ENCODE measurements around the gene GNPNAT1. TPM values are rescaled to one million over a fixed set of nuclear protein-coding genes. Genes with fewer than 3 reads are reported as not detected.

GNPNAT1 gene
- total RNA-seq, 1 donor = 35.5 TPM

DNA sequence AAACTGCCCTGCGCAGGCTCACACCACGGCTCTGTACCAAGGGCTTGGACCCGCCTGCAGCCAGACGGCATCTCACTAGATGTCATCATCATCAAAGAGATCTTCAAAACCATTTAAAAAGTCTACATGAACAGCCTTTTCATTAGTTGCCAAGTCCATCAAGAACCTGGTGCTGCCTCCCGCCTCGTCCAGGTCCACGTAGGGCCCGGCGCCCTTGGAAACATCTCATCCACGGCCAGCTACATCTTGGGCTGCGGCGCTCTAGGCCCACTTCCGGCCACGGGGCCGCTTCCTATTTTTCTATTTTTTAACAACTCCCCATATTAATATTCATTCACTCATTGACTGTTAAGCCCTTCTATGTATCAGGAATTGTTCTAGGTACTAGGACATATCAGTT, 7.4 kb upstream of the GNPNAT1 start:
- Histone ChIP-seq H3K9me3 (ENCODE audit: low read depth, low read length) (no peaks in the 10 kb centered on the region), H3K4me1 (ENCODE audit: insufficient read depth, low read length) (peaks cover 26% of the 10 kb centered on the region), H3K4me2 (ENCODE audit: insufficient read depth, low read length) (no peak overlapping the region), H3K79me2 (ENCODE audit: insufficient read depth, low read length) (no peaks in the 10 kb centered on the region), H3K4me3 (ENCODE audit: insufficient read depth, low read length) (no peak overlapping the region), H2AFZ (ENCODE audit: low read length) (no peak overlapping the region), H3K27ac (ENCODE audit: low read depth, low read length) (no peak overlapping the region), H3K27me3 (ENCODE audit: insufficient read depth, low read length) (no peaks in the 10 kb centered on the region), H4K20me1 (ENCODE audit: insufficient read depth, low read length) (no peaks in the 10 kb centered on the region), H3K36me3 (ENCODE audit: insufficient read depth, low read length) (no peaks in the 10 kb centered on the region)
- TF ChIP-seq, protein P1, sequence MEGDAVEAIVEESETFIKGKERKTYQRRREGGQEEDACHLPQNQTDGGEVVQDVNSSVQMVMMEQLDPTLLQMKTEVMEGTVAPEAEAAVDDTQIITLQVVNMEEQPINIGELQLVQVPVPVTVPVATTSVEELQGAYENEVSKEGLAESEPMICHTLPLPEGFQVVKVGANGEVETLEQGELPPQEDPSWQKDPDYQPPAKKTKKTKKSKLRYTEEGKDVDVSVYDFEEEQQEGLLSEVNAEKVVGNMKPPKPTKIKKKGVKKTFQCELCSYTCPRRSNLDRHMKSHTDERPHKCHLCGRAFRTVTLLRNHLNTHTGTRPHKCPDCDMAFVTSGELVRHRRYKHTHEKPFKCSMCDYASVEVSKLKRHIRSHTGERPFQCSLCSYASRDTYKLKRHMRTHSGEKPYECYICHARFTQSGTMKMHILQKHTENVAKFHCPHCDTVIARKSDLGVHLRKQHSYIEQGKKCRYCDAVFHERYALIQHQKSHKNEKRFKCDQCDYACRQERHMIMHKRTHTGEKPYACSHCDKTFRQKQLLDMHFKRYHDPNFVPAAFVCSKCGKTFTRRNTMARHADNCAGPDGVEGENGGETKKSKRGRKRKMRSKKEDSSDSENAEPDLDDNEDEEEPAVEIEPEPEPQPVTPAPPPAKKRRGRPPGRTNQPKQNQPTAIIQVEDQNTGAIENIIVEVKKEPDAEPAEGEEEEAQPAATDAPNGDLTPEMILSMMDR (IDR thresholded peaks at IDR 0.05; ENCODE audit: extremely low read depth, low read depth, low read length) = no peak
- no peak for DNase-seq (ENCODE audit: insufficient read length, low spot score, missing footprints)

DNA sequence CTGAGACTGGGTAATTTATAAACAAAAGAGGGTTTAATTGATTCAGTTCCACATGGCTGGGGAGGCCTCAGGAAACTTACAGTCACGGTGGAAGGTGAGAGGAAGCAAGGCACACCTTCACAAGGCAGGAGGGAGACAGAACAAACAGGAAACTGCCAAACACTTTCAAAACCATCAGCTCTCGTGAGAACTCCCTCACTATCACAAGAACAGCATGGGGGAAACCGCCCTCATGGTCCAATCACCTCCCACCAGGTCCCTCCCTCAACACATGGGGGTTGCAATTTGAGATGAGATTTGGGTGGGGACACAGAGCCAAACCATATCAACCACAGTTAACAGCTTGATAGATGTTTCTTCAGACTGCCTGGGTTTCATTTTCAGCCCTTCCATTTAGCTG, 6.2 kb upstream of the GNPNAT1 start:
- Histone ChIP-seq H3K4me2 (ENCODE audit: insufficient read depth, low read length) (no peak overlapping the region), H2AFZ (ENCODE audit: low read length) (no peak overlapping the region), H3K79me2 (ENCODE audit: insufficient read depth, low read length) (no peaks in the 10 kb centered on the region), H3K9me3 (ENCODE audit: low read depth, low read length) (no peaks in the 10 kb centered on the region), H3K27me3 (ENCODE audit: insufficient read depth, low read length) (no peaks in the 10 kb centered on the region), H3K4me1 (ENCODE audit: insufficient read depth, low read length) (peaks cover 19% of the 10 kb centered on the region), H3K27ac (ENCODE audit: low read depth, low read length) (no peak overlapping the region), H4K20me1 (ENCODE audit: insufficient read depth, low read length) (no peaks in the 10 kb centered on the region), H3K4me3 (ENCODE audit: insufficient read depth, low read length) (no peak overlapping the region), H3K36me3 (ENCODE audit: insufficient read depth, low read length) (no peaks in the 10 kb centered on the region)
- DNase-seq (ENCODE audit: insufficient read length, low spot score, missing footprints) = no peak
- TF ChIP-seq, protein P1 (IDR thresholded peaks at IDR 0.05; ENCODE audit: extremely low read depth, low read depth, low read length) = no peak

DNA sequence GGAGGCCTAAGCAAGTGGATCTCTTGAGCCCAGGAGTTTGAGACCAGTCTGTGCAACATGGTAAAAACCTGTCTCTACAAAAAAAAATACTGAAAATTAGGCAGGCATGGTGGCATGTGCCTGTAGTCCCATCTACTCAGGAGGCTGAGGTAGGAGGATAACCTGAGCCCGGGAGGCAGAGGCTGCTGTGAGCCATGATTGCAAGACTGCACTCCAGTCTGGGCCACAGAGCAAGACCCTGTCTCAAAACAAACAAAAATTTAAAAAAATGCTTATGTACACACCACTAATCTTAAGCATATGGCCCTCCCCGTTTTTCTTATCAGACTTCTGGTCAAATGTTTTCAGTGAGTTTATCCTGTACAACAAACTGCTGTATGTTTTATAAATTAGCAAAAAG, 1.7 kb upstream of the GNPNAT1 start:
- H3K4me2 ChIP-seq (ENCODE audit: insufficient read depth, low read length) = no peak overlapping the region
- H3K9me3 ChIP-seq (ENCODE audit: low read depth, low read length) = no peaks in the 10 kb centered on the region
- TF ChIP-seq, protein P1 (IDR thresholded peaks at IDR 0.05; ENCODE audit: extremely low read depth, low read depth, low read length) = no peak
- no peak overlapping the region for H2AFZ ChIP-seq (ENCODE audit: low read length)
- no peak overlapping the region for H3K27ac ChIP-seq (ENCODE audit: low read depth, low read length)
- no peaks in the 10 kb centered on the region for H4K20me1 ChIP-seq (ENCODE audit: insufficient read depth, low read length)
- no peaks in the 10 kb centered on the region for H3K36me3 ChIP-seq (ENCODE audit: insufficient read depth, low read length)
- no peak for DNase-seq (ENCODE audit: insufficient read length, low spot score, missing footprints)
- no peak overlapping the region for H3K4me3 ChIP-seq (ENCODE audit: insufficient read depth, low read length)
- H3K27me3 ChIP-seq (ENCODE audit: insufficient read depth, low read length) = no peaks in the 10 kb centered on the region
- H3K79me2 ChIP-seq (ENCODE audit: insufficient read depth, low read length) = peaks cover 34% of the 10 kb centered on the region
- H3K4me1 ChIP-seq (ENCODE audit: insufficient read depth, low read length) = peaks cover 23% of the 10 kb centered on the region

DNA sequence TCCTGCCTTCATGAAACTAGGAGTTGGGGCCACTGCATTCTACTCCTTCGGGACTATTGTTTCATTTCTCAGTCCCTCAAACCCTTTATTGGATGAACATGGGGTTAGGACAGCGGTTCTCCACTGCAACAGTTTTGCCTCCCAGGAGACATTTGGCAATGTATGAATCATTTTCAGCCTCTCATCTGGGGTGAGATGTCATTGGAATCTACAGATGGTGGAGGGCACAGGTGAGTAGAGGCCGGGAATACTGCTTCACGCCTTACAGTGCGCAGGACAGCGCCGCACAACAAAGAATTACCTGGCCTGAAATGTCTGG, 649 bp upstream of the GNPNAT1 start:
- Histone ChIP-seq H3K79me2 (ENCODE audit: insufficient read depth, low read length) (peaks cover 44% of the 10 kb centered on the region), H3K4me1 (ENCODE audit: insufficient read depth, low read length) (peaks cover 23% of the 10 kb centered on the region), H2AFZ (ENCODE audit: low read length) (peak overlapping the region; percentile 92), H4K20me1 (ENCODE audit: insufficient read depth, low read length) (no peaks in the 10 kb centered on the region), H3K27me3 (ENCODE audit: insufficient read depth, low read length) (no peaks in the 10 kb centered on the region), H3K9me3 (ENCODE audit: low read depth, low read length) (no peaks in the 10 kb centered on the region), H3K27ac (ENCODE audit: low read depth, low read length) (peak overlapping the region; percentile 97), H3K4me2 (ENCODE audit: insufficient read depth, low read length) (peak overlapping the region; percentile 79), H3K36me3 (ENCODE audit: insufficient read depth, low read length) (no peaks in the 10 kb centered on the region), H3K4me3 (ENCODE audit: insufficient read depth, low read length) (peak overlapping the region; percentile 95)
- TF ChIP-seq, protein P1 (IDR thresholded peaks at IDR 0.05; ENCODE audit: extremely low read depth, low read depth, low read length) = no peak
- DNase-seq (ENCODE audit: insufficient read length, low spot score, missing footprints) = no peak

Data from osteoblast (primary cell).